ENCODE measurements around the gene PRELID2.

- TF ChIP-seq EZH2 (IDR thresholded peaks at IDR 0.05) (no peak), POLR2AphosphoS5 (IDR thresholded peaks at IDR 0.05; ENCODE audit: borderline replicate concordance, low read depth, low read length) (no peak), FOXP2 (optimal IDR thresholded peaks at IDR 0.05; ENCODE audit: control extremely low read depth, extremely low read length, insufficient read depth) (no peak)
These were observed 47.6 kb downstream of the PRELID2 start for GRCh38 chr5:145787507-145787906.

Data from SK-N-MC (cell line).